NCI-H510A (cell line): ENCODE results near the gene TOR1AIP2.

Experiments used
- DNase-seq: peaks from one replicate; lab custom pipeline; 2025; lab: John Stamatoyannopoulos, UW

The TOR1AIP2 gene

GRCh38 chr1:179825798-179826460 lies 51.7 kb downstream of the TOR1AIP2 start:
- DNase-seq: no peak

DNA sequence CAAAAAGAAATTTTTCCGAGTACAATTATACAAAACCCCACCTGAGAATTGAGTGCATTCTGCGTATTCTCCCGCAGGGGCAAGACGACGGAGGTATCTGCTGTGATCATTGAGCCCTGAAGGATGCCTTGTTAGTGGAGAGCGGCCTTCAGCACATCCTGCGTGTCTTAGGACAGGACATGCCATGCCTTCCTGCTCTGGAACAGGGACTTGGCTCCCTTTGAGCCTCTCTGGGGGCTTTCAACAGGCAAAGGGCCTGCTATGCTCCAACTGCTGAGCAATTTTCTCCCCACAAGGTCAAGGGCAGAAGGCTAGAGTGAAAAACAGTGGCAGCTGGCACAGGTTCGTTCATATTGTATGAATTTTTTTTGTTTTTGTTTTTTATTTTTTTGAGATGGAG lies 52.4 kb downstream of the TOR1AIP2 start:
- DNase-seq: no peak

DNA sequence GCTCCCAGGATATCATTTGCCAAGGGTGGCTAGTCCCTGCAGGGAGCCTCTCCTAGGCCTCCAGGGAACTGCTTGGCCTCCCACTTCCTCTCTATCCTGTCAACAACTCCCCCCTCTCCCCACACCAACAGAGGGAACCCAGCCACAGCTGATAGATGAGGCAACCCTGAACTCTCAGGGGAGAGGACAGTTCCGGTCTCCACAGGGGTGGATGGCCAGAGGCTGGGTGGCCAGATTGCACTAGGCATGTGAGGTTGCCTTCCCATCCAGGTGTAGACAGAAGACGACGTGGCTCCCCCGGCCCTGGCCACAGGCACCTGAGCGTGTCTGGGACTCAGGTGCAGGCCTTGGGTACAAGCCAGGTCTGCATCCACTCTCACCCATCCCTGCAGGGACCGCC lies 53.3 kb downstream of the TOR1AIP2 start:
- DNase-seq: peak; percentile 23

- DNase-seq: no peak
These were observed 53.9 kb downstream of the TOR1AIP2 start for GRCh38 chr1:179823693-179824092.

GRCh38 chr1:179822065-179822464 lies 55.5 kb downstream of the TOR1AIP2 start:
- no peak for DNase-seq

DNA sequence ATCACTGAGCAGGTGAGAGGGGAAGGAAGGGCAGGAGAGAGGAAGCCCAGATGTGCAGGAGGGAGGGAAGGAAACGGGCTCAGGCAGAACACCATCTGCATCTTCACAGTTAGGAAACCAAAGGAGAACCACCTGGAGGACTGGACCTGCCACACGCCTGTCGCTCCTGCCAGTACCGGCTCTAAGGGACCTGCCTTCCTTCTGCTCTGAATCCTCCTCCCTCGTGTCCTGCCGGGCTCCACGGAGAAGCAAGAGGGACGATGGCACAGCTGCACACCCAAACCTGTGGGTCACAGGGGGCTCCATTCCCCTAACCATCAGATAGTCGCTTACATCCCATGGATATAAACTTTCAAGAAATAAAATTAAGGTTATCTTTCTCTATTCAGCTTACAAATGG lies 56.1 kb downstream of the TOR1AIP2 start:
- no peak for DNase-seq

DNA sequence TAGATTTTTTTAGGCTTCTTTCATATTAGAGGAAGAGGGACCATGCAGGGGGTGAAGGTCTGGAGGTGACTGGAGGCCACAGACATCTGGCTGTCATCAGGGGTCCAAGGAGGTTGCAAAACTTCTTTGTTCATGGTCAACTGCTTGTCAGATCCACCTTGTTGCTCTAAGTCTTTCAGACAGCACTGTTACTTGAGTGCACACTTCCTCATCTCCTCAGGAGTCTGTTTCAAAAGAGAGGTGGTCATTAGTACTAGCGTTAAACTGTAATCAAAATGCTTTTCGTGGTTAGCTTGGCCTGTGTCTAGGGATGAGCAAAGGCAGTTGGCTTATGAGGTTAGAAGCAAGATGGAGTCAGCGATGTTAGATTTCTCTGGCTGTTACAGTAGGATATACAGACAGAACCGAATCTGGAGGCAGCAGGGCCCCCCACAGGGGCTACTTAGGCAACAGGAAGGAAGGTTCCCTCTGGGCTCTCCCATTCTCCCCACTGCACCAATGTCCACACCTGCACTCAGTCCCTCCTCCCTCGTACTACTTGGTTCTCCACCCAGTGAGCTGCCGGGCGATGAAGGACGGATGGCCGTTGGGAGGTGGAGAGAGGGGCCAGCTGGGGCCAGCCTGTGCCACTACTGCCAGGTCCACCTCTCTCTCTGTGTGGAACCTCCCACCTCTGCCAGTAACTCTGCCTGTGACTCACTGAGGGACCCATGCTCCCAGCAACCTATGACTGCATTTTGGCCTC lies 57.2 kb downstream of the TOR1AIP2 start:
- no peak for DNase-seq

- no peak for DNase-seq
These were observed 58.8 kb downstream of the TOR1AIP2 start for GRCh38 chr1:179818743-179819173.

- no peak for DNase-seq
These were observed 59.3 kb downstream of the TOR1AIP2 start for GRCh38 chr1:179818260-179818659.

GRCh38 chr1:179817789-179818188 lies 59.8 kb downstream of the TOR1AIP2 start:
- no peak for DNase-seq

GRCh38 chr1:179817056-179817455 lies 60.5 kb downstream of the TOR1AIP2 start:
- DNase-seq: no peak

GRCh38 chr1:179816196-179816960 lies 61.2 kb downstream of the TOR1AIP2 start:
- DNase-seq: no peak

- no peak for DNase-seq
These were observed 62.0 kb downstream of the TOR1AIP2 start for GRCh38 chr1:179815641-179816040.

DNA sequence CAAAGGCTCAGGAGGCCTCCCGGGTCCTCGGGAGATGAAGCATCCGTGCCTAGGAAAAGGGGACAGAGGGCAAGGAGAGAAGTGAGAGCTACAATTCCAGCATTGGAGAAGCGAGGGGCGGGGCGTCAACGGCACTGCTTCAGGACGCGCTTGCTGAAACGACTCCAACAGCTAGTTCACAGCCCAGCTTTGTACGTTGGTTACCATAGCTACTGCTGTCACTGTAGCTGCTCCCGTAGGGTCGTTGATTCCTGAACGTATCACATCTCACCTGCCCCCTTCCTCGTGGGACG lies 63.1 kb downstream of the TOR1AIP2 start:
- peak; percentile 58 for DNase-seq

- DNase-seq: no peak
These were observed 63.7 kb downstream of the TOR1AIP2 start for GRCh38 chr1:179813626-179814545.

DNA sequence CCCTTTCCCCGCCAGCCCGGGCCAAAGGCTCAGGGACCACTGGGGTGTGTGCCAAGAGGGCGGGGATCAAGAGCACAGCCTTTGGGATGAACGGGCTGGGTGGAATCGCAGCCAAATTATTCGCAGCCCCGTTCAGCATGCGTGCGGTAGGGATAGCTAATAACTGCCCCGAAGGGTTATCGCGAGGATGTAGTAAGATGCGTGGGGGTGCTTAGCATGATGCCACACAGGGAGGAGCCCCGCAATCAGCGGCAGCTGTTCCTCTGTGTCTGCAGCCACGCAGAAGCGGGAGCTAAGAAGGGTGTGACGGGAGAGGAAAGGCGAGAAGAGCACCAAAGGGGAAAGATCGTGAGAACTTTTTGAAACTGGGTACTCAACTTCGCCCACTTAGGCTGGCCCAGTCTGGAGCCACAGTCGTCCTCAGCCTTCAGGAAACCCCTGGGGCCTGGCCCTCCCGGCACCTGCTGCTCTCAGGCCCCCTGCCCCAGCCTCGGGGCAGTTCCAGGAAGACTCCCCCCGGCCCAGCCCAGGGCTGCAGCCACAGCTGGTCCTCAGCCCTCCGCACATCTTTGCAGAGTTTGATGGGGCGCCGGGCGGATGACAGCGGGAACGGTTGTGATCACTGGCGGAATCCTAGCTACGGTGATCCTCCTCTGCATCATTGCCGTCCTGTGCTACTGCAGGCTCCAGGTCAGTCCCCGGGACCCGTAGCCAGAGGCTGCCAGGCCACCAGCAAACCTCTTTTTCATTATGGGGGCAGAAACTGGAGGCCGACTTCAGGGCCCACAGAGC lies 64.9 kb downstream of the TOR1AIP2 start:
- DNase-seq: no peak

- no peak for DNase-seq
These were observed 67.3 kb downstream of the TOR1AIP2 start for GRCh38 chr1:179810367-179810715.

GRCh38 chr1:179809506-179810366 lies 67.9 kb downstream of the TOR1AIP2 start:
- DNase-seq: peak; percentile 22

DNA sequence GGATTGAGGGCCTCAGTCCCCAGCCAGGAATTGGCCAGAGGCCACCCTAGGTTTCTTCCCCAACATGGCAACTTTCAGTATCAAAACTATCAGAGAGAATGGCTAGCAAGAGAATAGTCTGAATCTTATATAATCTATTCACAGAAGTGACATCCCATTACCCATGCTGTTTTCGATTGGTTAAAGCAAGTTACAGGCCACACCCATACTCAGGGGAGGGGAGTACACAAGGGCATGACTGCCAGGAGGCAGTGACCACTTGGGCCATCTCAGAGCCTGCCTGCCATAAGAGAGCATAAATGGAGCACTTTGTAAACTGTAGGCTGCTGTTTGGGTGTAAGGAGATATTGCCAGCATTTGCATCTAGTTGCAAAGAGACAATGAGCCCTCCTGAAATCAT lies 69.1 kb downstream of the TOR1AIP2 start:
- no peak for DNase-seq
